Measurements from ENCODE around the gene EGLN2. TPM values are rescaled to one million over a fixed set of nuclear protein-coding genes. Genes with fewer than 3 reads are reported as not detected.
"Not testable (repeated sequence)": the region's sequence is repeated elsewhere in the genome, so short reads cannot be mapped to it uniquely, and the experiment has no call there.

EGLN2 gene
- total RNA-seq, 1 experiment from 2014 or later, result 135 TPM

DNA sequence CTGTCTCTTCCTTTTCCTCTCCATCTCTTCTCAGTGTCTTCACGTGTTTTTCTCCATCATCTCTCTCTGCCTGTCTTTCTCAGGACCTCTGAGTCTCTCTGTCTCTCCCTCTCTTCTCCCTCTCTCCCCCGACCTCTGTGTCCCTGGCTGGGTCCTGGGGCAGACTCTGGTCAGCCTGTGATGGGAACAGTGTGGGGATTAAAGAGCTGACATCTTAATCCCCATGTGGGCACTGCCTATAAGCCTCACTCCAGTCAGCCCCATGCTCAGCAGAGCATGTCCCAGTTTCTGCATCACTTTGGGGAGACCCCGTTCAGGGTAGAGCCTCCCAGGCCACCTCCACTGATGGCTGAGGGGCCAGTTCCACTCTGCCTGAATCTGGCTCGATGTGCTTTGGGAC lies 16.2 kb downstream of the EGLN2 start:
- peaks cover 30% of the 10 kb centered on the region for H3K36me3 Mint-ChIP-seq (ENCODE audit: insufficient read depth, unreplicated experiment)
- BruUV-seq (replicated peaks), result no TSS peak
- H3K4me1 ChIP-seq, result peaks cover 11% of the 10 kb centered on the region
- POLR2A ChIA-PET, result no interaction called here
- no peaks in the 10 kb centered on the region for H3K9me3 ChIP-seq
- CTCF ChIA-PET, result no interaction called here
- no peaks in the 10 kb centered on the region for H3K36me3 ChIP-seq (ENCODE audit: control insufficient read depth, insufficient read depth, low read length)
- no peak for DNase-seq
- H3K4me1 Mint-ChIP-seq (ENCODE audit: low read depth, unreplicated experiment), result peaks cover 37% of the 10 kb centered on the region
- no peaks in the 10 kb centered on the region for H3K9me3 Mint-ChIP-seq (ENCODE audit: unreplicated experiment)
- H3K27ac Mint-ChIP-seq (ENCODE audit: unreplicated experiment), result no peak overlapping the region
- TF ChIP-seq, protein P1, sequence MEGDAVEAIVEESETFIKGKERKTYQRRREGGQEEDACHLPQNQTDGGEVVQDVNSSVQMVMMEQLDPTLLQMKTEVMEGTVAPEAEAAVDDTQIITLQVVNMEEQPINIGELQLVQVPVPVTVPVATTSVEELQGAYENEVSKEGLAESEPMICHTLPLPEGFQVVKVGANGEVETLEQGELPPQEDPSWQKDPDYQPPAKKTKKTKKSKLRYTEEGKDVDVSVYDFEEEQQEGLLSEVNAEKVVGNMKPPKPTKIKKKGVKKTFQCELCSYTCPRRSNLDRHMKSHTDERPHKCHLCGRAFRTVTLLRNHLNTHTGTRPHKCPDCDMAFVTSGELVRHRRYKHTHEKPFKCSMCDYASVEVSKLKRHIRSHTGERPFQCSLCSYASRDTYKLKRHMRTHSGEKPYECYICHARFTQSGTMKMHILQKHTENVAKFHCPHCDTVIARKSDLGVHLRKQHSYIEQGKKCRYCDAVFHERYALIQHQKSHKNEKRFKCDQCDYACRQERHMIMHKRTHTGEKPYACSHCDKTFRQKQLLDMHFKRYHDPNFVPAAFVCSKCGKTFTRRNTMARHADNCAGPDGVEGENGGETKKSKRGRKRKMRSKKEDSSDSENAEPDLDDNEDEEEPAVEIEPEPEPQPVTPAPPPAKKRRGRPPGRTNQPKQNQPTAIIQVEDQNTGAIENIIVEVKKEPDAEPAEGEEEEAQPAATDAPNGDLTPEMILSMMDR (IDR thresholded peaks at IDR 0.05; ENCODE audit: insufficient read depth in 1 of 2, low read depth in 1 of 2, low read length in 1 of 2, severe bottlenecking in 1 of 2, unreplicated experiment in 1 of 2), result no peak
- no peaks in the 10 kb centered on the region for H3K27me3 ChIP-seq (replicated peaks; ENCODE audit: control insufficient read depth, insufficient read depth, low read length)
- intact Hi-C loops (cut with micrococcal nuclease; ENCODE audit: unreplicated experiment), result no loop called here
- no peaks in the 10 kb centered on the region for H3K27me3 Mint-ChIP-seq (ENCODE audit: insufficient read depth, unreplicated experiment)
- no peak overlapping the region for H3K4me3 ChIP-seq (ENCODE audit: low read depth, low read length)
- no peak overlapping the region for H3K4me3 Mint-ChIP-seq (ENCODE audit: unreplicated experiment)

DNA sequence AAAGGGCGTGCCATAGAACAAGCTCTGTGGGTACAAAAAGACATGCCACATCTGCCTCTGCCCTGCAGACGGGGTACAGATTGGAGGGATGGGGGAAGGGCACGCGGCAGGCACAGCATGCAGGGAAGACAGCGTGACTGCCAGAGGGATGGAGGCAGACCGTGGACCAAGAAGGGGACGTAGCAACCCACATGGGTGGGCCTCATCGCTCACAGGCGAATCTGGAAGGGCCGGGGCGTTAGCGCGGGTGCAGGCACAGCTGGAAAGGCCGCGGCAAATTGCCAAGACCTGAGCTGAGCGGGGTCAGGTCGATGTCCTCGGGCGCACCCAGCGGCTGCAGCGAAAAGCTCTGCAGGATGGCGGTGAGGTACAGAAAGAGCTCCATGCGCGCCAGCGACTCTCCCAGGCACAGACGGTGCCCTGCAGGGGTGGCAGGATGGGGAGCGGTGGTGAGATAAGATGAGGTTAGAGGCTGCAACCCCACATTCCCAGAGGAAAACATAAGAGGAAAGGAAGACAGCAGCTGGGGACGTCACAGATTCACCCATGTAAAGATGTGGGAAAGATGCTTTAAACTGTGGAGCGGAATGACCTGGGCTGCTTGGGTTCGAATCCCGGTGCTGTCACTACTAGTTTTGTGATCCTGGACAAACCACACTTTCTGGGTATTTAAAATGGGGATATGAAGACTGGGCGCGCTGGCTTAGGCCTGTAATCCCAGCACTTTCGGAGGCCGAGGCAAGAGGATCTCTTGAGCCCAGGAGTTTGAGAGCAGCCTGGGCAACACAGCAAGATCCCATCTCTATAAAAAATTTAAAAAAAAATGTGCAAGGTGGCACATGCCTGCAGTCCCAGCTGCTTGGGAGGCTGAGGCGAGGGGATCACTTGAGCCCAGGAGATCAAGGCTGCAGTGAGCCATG lies 19.7 kb downstream of the EGLN2 start:
- BruUV-seq (replicated peaks); POLR2A ChIA-PET; H3K36me3 Mint-ChIP-seq (ENCODE audit: insufficient read depth, unreplicated experiment); H3K4me3 ChIP-seq (ENCODE audit: low read depth, low read length); intact Hi-C loops (cut with micrococcal nuclease; ENCODE audit: unreplicated experiment); H3K4me3 Mint-ChIP-seq (ENCODE audit: unreplicated experiment); H3K36me3 ChIP-seq (ENCODE audit: control insufficient read depth, insufficient read depth, low read length); H3K27me3 ChIP-seq (replicated peaks; ENCODE audit: control insufficient read depth, insufficient read depth, low read length); H3K9me3 Mint-ChIP-seq (ENCODE audit: unreplicated experiment); H3K27ac Mint-ChIP-seq (ENCODE audit: unreplicated experiment); H3K27me3 Mint-ChIP-seq (ENCODE audit: insufficient read depth, unreplicated experiment); H3K9me3 ChIP-seq: not testable (repeated sequence)
- H3K4me1 ChIP-seq, result peaks cover 25% of the 10 kb centered on the region
- peaks cover 41% of the 10 kb centered on the region for H3K4me1 Mint-ChIP-seq (ENCODE audit: low read depth, unreplicated experiment)
- peak in 1 of 2 experiments; percentile 25 for DNase-seq
- CTCF ChIA-PET, result interaction anchor here (0.6 to 1.0 kb wide), 2 partner anchors 74 to 954 kb away, joined by 3 to 4 read pairs; no protein-coding TSS in a partner anchor

DNA sequence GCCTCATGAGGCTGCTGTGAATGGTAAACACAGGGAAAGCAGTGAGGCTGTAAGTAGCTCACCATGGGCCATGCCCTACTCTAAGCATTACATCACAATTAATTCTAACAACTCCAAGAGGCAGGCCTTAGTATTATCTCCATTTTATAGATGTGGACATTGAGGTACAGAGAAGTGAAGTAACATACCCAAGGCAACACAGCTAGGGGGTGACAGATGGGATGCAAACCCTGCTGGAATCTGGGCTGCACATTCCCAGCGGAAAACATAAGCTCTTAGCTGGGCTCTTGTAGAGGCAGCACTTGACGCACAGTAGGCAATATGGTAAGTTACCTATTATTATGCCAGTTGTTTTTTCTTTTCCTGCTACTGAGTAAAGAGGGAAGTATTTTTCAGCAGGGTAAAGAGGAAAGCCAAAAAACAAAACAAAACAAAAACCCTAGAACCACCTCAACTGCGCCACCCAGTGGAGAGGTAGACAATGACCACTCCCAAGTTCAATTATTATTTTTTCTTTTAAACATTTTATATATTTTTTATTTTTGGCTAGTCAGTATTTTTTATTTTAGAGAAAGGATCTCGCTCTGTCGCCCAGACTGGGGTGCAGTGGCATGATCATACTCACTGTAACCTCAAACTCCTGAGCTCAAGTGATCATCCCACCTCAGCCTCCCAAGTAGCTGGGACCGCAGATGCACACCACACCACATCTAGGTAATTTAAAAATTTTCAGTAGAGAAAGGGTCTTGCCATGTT lies 20.7 kb downstream of the EGLN2 start:
- ChIA-PET POLR2A (interaction anchor here (0.6 kb wide), 2 partner anchors 8 to 69 kb away, joined by 3 to 6 read pairs; partner anchors contain the start of gene ACTMAP), CTCF (interaction anchor here (0.6 to 1.3 kb wide), 5 partner anchors 31 to 953 kb away, joined by 3 to 4 read pairs (median 3); partner anchors contain the start of gene ACTMAP)
- H3K4me3 ChIP-seq (ENCODE audit: low read depth, low read length); H3K4me3 Mint-ChIP-seq (ENCODE audit: unreplicated experiment); H3K27me3 Mint-ChIP-seq (ENCODE audit: insufficient read depth, unreplicated experiment); H3K27me3 ChIP-seq (replicated peaks; ENCODE audit: control insufficient read depth, insufficient read depth, low read length); H3K9me3 Mint-ChIP-seq (ENCODE audit: unreplicated experiment); H3K36me3 ChIP-seq (ENCODE audit: control insufficient read depth, insufficient read depth, low read length); H3K9me3 ChIP-seq; intact Hi-C loops (cut with micrococcal nuclease; ENCODE audit: unreplicated experiment); BruUV-seq (replicated peaks); H3K27ac Mint-ChIP-seq (ENCODE audit: unreplicated experiment): not testable (repeated sequence)
- H3K4me1 ChIP-seq, result peaks cover 34% of the 10 kb centered on the region
- Mint-ChIP-seq H3K36me3 (ENCODE audit: insufficient read depth, unreplicated experiment) (peaks cover 12% of the 10 kb centered on the region), H3K4me1 (ENCODE audit: low read depth, unreplicated experiment) (peaks cover 45% of the 10 kb centered on the region)
- DNase-seq, result peak; percentile 27 to 49
- TF ChIP-seq, protein P1 (IDR thresholded peaks at IDR 0.05; ENCODE audit: insufficient read depth in 1 of 2, low read depth in 1 of 2, low read length in 1 of 2, severe bottlenecking in 1 of 2, unreplicated experiment in 1 of 2), result peak; percentile 59 to 92

Measured in Caco-2 (cell line).